HG03342 (cell line): ENCODE measurements around the gene ADGRD2.
A peak's percentile ranks its signal among the peaks of the same experiment; 100 is the strongest.
"Not testable (repeated sequence)": the region's sequence is repeated elsewhere in the genome, so short reads cannot be mapped to it uniquely, and the experiment has no call there.

Experiments used
- ATAC-seq: cut with Tn5 transposase; IDR thresholded peaks from one replicate; pipeline ENCODE4 v1.9.1; 2021; ENCODE audit warnings: mild to moderate bottlenecking, moderate library complexity; ENCODE audit not compliant: unreplicated experiment

ADGRD2 gene

GRCh38 chr9:124450241-124450924, at the start of gene ADGRD2:
TSS of gene ADGRD2 (plus strand) at chr9:124450451. CDS start at chr9:124451667, 1,216 bp downstream.
- ATAC-seq, result no peak

- no peak for ATAC-seq
Measured at GRCh38 chr9:124403246-124403645, 47.0 kb upstream of the ADGRD2 start.

GRCh38 chr9:124409410-124409809, 40.8 kb upstream of the ADGRD2 start:
- ATAC-seq, result no peak

GRCh38 chr9:124410321-124410913, 39.8 kb upstream of the ADGRD2 start:
- no peak for ATAC-seq

GRCh38 chr9:124411514-124412227, 38.6 kb upstream of the ADGRD2 start:
- ATAC-seq, result no peak

GRCh38 chr9:124412228-124412575, 38.0 kb upstream of the ADGRD2 start:
- ATAC-seq, result no peak

- no peak for ATAC-seq
Measured at GRCh38 chr9:124414612-124415011, 35.6 kb upstream of the ADGRD2 start.

- ATAC-seq, result peak; percentile 90
Measured at GRCh38 chr9:124415102-124415851, 35.0 kb upstream of the ADGRD2 start, which contains the start of gene PSMB7. TSS of gene PSMB7 (minus strand) at chr9:124415442. CDS start at chr9:124415425, 17 bp downstream.

- no peak for ATAC-seq
Measured at GRCh38 chr9:124415852-124416484, 34.3 kb upstream of the ADGRD2 start.

GRCh38 chr9:124419832-124420489, 30.3 kb upstream of the ADGRD2 start:
- no peak for ATAC-seq

- ATAC-seq, result no peak
Measured at GRCh38 chr9:124420991-124421543, 29.2 kb upstream of the ADGRD2 start.

- ATAC-seq, result no peak
Measured at GRCh38 chr9:124423155-124423554, 27.1 kb upstream of the ADGRD2 start.

GRCh38 chr9:124423591-124423990, 26.7 kb upstream of the ADGRD2 start:
- ATAC-seq, result no peak

- ATAC-seq, result not testable (repeated sequence)
Measured at GRCh38 chr9:124425733-124426132, 24.5 kb upstream of the ADGRD2 start.

- ATAC-seq, result no peak
Measured at GRCh38 chr9:124426361-124426760, 23.9 kb upstream of the ADGRD2 start.

- ATAC-seq, result no peak
Measured at GRCh38 chr9:124427281-124427680, 23.0 kb upstream of the ADGRD2 start.

- no peak for ATAC-seq
Measured at GRCh38 chr9:124428751-124429529, 21.3 kb upstream of the ADGRD2 start.

GRCh38 chr9:124429530-124429867, 20.8 kb upstream of the ADGRD2 start:
- ATAC-seq, result no peak

- ATAC-seq, result no peak
Measured at GRCh38 chr9:124436320-124436719, 13.9 kb upstream of the ADGRD2 start.
